Stromal cell of bone marrow (primary cell): ENCODE results near the gene MYRFL.

Experiments used
- DNase-seq: peaks from one replicate; pipeline ENCODE4 v3.0.0-alpha.2; 2012; ENCODE audit warnings: low read depth

The MYRFL gene

DNA sequence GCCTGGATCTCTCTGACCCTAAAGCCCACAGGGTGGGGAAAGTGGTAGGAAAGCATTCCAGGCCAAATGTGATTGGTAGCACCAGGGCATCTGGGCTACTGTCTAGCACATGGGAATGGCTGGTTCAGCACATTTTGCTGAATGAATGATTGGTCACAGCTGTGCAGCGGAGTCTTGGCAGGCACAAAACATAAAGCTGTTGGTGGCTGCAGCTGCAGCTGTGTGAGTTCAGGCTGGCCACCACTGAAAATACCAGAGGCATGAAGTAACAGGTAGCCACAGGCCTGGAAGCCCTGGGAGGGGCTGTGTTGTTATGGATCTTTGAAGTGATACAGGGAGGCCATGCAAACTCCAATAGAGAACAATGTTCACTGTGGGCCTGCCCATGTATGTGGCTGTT, 72.7 kb downstream of the MYRFL start:
- peak; percentile 35 for DNase-seq

DNA sequence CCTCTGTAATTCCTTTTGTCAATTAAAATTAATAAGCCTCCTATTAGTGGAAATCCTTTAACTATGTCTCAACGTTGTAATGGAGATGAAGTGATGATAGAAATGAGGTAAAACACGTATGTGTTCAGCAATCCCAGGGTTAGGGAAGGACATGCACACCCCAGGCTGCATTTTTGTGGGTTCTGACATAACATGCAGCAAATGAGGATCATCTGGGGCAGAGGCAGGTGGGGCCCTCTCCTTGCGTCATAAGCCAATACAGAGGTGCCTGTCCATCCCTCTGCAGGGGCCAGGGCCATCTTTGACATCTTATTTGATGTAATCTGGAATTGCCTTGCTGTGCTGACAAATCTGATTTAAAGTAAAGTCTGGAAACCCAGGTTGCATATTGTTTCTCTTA, 73.2 kb downstream of the MYRFL start:
- no peak for DNase-seq

DNA sequence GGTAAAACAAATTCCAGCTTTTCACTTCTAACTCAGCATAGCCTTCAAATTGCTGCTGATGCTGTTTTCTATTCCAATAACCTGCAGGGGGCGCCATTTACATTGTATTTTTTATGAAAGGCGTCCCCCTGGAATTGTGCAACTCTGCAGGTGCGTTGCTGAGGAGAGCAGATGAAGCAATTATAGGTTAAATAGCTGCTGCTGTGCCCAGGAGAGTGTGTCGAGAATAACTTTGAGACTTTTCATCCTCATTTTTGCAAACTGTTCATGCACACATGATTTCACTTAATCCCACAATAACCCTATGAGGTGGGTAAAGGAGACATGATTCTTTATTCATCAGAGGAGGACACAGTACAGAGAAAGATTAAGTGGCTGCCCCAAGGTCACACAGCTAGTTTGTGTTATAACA, 75.7 kb downstream of the MYRFL start:
- DNase-seq = peak; percentile 41

DNA sequence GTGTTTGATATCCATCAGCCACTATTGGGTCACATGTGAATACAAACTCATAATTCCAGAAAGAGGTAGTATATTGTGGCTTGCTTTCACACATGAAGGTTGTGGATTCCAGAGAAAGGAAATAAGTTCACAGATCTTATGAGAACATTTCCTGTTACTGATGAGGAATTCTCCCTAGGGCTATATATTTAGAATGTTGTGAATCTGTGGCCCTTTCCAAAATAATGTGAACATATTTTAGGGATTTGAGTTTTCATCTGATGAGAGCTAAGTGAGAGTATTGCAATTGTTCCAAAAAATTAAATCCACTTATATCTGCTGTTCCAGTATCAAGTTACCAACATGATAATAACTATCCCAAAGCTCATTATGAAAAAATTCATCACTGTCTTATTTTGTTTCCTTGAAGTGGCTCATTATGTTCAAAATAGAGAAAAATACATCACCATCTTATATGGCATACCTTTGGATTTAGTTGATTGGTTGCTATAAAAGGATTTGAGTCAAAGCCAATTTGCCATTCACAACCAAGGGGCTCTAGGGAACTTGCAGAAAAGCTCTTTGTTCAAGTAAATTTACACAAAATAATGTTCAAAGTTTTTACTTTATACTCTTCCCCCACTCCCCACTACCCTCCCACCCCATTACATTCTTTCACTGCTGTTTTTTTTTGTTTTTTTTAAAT, 76.3 kb downstream of the MYRFL start:
- no peak for DNase-seq

GRCh38 chr12:69903548-69903947, 78.5 kb downstream of the MYRFL start:
- no peak for DNase-seq

GRCh38 chr12:69904777-69905176, 79.8 kb downstream of the MYRFL start:
- no peak for DNase-seq

GRCh38 chr12:69905801-69906200, 80.8 kb downstream of the MYRFL start:
- DNase-seq = no peak

- no peak for DNase-seq
These were observed 81.6 kb downstream of the MYRFL start for GRCh38 chr12:69906411-69907216.

GRCh38 chr12:69908203-69908602, 83.2 kb downstream of the MYRFL start:
- no peak for DNase-seq

- no peak for DNase-seq
These were observed 85.7 kb downstream of the MYRFL start for GRCh38 chr12:69910694-69911093.

DNA sequence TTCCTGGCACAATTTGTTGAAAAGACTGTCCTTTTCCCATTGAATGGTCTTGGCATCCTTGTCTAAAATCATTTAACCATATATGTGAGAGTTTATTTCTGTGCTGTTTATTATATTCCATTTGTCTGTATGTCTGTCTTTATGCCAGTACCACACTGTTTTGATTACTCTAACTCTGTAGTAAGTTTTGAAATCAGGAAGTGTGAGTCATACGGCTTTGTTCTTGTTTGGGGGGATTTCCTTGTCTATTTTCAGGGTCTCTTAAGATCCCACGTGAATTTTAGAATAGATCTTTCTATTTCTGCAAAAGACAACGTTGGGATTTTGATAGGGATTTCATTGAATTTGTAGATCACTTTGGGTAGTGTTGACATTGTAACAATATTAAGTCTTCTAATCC, 88.5 kb downstream of the MYRFL start:
- DNase-seq = no peak

DNA sequence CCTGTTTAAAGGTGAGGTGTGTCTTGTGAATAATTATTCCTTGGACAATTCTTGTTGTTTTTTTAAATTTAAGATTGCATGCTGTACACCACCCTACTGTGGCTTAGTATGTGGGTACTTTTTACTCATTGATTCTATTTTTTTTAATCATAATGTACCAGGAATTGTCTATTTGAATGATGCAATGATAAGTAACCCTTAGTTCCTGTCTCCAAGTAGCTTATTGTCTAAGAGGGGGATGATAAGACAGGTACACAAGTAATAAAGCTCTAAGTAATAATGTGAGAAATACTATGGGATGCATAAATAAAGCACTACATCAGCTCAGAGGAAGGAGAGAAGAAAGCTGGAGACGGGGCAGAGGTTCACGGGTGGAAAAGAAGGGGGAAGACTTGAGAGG, 90.9 kb downstream of the MYRFL start:
- DNase-seq = no peak

GRCh38 chr12:69916544-69917235, 91.7 kb downstream of the MYRFL start:
- peak; percentile 23 for DNase-seq

- no peak for DNase-seq
These were observed 93.3 kb downstream of the MYRFL start for GRCh38 chr12:69918287-69918686.

GRCh38 chr12:69919495-69919894, 94.5 kb downstream of the MYRFL start:
- DNase-seq = no peak

DNA sequence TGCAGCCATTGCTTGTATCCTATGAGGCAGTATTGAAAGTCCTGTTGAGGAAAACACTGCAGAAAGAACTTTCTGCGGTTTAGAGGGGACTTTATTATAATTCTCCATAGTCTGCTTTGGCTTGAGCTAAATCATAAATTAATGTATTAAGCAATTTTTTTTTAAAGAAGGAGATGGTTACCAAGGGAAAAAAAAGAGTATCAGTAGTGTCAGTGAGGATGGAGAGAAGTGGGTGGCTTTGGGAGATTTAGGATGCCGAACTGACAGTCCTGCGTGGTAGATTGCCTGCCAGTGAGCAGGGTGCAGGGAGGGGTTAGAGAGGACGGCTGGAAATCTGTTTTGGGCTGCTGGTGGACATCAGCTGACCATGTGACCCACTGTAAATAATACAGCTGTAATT, 96.8 kb downstream of the MYRFL start:
- DNase-seq = no peak

GRCh38 chr12:69922999-69923398, 98.0 kb downstream of the MYRFL start:
- DNase-seq = no peak

DNA sequence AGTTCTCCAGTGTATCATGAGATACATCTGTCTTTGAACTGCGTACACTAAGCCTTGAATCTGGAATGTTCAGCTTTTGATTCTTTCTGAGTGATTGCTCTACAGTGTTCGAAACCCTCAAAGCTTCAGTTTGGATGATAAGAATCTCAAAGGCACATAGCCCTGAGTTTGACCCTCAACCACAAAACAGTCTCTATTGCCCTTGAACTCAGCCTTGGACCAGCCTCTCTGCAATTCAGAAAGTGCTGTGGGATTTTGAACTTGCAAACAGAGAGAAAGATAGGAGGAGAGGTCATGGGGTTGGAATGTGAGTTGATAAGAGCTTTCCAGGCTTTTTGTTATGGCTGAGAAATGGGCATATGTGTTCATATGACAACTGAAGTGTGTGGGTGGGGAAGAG, 100.3 kb downstream of the MYRFL start:
- no peak for DNase-seq

GRCh38 chr12:69927164-69927563, 102.1 kb downstream of the MYRFL start:
- DNase-seq = no peak

- DNase-seq = no peak
These were observed 104.1 kb downstream of the MYRFL start for GRCh38 chr12:69929125-69929524.

DNA sequence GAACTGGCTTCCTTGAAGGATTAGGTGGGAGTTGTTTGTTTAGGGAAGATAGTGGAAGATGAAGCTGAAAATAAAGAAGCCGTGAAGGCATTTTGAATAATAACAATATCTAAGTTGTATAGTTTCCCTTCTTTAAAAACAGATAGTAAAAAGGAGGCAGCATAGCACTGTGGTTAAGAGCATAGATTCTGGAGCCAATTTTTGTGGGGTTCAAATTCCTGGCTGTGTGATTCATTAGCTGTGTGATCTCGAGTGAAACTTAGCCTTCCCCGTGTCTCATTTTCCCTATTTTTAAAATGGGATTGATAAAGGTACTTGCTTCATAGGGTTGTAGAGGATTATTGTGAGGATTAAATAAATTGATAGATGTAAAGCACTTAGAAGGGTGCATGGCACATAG, 104.5 kb downstream of the MYRFL start:
- peak; percentile 21 for DNase-seq

GRCh38 chr12:69931569-69931968, 106.5 kb downstream of the MYRFL start:
- no peak for DNase-seq

DNA sequence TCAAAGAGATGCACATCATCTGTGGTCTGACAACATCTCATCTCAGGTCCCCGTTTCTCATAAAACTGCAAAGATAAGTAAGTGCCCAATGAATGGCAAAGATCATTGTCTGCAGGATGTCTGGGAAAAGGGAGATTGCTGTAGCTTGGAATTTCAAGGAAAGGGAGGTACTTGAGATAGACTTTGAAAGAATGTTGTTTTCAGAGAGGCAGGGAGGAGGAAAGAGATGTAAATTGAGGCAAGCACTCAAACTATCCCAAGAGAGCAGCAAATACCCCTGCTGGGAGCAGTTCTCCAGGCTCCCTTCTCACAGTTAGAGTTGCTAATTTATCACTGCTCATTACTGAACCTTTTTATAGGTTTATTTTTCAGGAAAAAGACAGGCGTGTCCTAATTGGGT, 107.1 kb downstream of the MYRFL start:
- DNase-seq = no peak
